Thyroid gland (tissue), 4 donors: ENCODE results near the gene KCNMA1.

ENCODE experiments used
- CTCF ChIP-seq, 6 experiments: fragments of 200-600 bp in 3 of 6; fragments of 450-650 bp in 3 of 6; sonication (generic) in 3 of 6; IDR thresholded peaks; one replicate each; pipeline ENCODE4 v1.5.1; 2016 to 2019; ENCODE audit warnings: antibody characterized with exemption in 6 of 6, mild to moderate bottlenecking in 2 of 6, inconsistent platforms in 1 of 6, moderate library complexity in 1 of 6
- POLR2A ChIP-seq, 2 donors: fragments of 450-650 bp; IDR thresholded peaks; one replicate each; pipeline ENCODE4 v1.6.1; 2017; ENCODE audit warnings: antibody characterized with exemption in 2 of 2, mild to moderate bottlenecking in 2 of 2, moderate library complexity in 1 of 2

DNA sequence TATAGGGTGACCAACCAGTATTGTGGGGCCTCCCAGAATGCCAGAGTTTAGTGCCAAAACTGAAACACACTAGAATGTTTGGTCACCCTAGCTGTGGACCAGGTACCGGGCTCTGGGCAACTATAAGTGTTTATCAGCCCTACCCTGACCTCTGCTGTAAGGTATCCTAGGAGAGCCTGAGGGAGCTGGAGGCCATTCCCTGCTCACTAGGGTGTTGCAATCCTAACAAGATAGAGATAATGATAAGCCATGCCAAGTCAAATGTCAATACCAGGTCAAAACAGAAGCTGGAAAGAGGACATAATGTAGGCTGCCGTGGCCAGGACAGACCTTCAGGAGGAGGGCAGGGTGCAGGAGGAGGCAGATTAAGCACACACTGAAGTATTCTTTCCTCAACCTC lies 151.8 kb downstream of the KCNMA1 start:
- no peak for TF ChIP-seq CTCF (IDR thresholded peaks at IDR 0.05)
- no peak for TF ChIP-seq POLR2A (IDR thresholded peaks at IDR 0.05)
